IMR-90 (cell line): ENCODE data around the gene ATF7IP.

Experiments used
- CEBPB ChIP-seq: IDR thresholded peaks from 2 replicates; pipeline ENCODE4 v1.6.1; 2012; ENCODE audit warnings: low read depth, low read length, improper control_type of control experiment
- CHD1 ChIP-seq: IDR thresholded peaks from 2 replicates; pipeline ENCODE4 v1.6.1; 2012; ENCODE audit warnings: low read depth, low read length, improper control_type of control experiment
- CTCF ChIP-seq: conservative IDR thresholded peaks from 2 replicates; pipeline ENCODE4 v1.5.1; 2012; ENCODE audit warnings: mild to moderate bottlenecking, low read depth, low read length, improper control_type of control experiment
- ELK1 ChIP-seq: fragments of 150-350 bp; IDR thresholded peaks from 2 replicates; pipeline ENCODE4 v1.6.1; 2016; ENCODE audit warnings: low read depth, mild to moderate bottlenecking, low read length, moderate library complexity, borderline replicate concordance
- FOS ChIP-seq: fragments of 150-350 bp; IDR thresholded peaks from 2 replicates; pipeline ENCODE4 v1.6.1; 2016; ENCODE audit warnings: low read depth, low read length
- MAFK ChIP-seq: IDR thresholded peaks from 2 replicates; pipeline ENCODE4 v1.6.1; 2012; ENCODE audit warnings: low read depth, low read length, improper control_type of control experiment
- MXI1 ChIP-seq: IDR thresholded peaks from 2 replicates; pipeline ENCODE4 v1.6.1; 2012; ENCODE audit warnings: low read depth, mild to moderate bottlenecking, low read length, moderate library complexity, borderline replicate concordance
- POLR2A ChIP-seq: IDR thresholded peaks from 2 replicates; pipeline ENCODE4 v1.6.1; 2012; ENCODE audit warnings: mild to moderate bottlenecking, low read depth, low read length
- RAD21 ChIP-seq: IDR thresholded peaks from 2 replicates; pipeline ENCODE4 v1.6.1; 2012; ENCODE audit warnings: low read length, improper control_type of control experiment
- RCOR1 ChIP-seq: IDR thresholded peaks from 2 replicates; pipeline ENCODE4 v1.6.1; 2012; ENCODE audit warnings: mild to moderate bottlenecking, low read length, improper control_type of control experiment; ENCODE audit not compliant: insufficient replicate concordance
- RFX5 ChIP-seq: IDR thresholded peaks from 2 replicates; pipeline ENCODE4 v1.8.0; 2012; ENCODE audit warnings: low read depth, mild to moderate bottlenecking, low read length, moderate library complexity
- SMC3 ChIP-seq: fragments of 150-350 bp; IDR thresholded peaks from 2 replicates; pipeline ENCODE4 v1.6.1; 2016; ENCODE audit warnings: low read depth, mild to moderate bottlenecking, antibody characterized with exemption, low read length, moderate library complexity
- USF2 ChIP-seq: fragments of 150-350 bp; IDR thresholded peaks from 2 replicates; pipeline ENCODE4 v1.6.1; 2017; ENCODE audit warnings: mild to moderate bottlenecking, antibody characterized with exemption, low read length, low read depth

GRCh38 chr12:14482886-14483285 lies 117.4 kb downstream of the ATF7IP start:
- TF ChIP-seq POLR2A (no peak), CTCF (no peak), MAFK (no peak), RCOR1 (no peak), MXI1 (no peak), RAD21 (no peak), CHD1 (no peak), USF2 (no peak), SMC3 (no peak), ELK1 (no peak), CEBPB (no peak), FOS (no peak), RFX5 (no peak)
